ENCODE data around the gene ATRN.
"Not testable (repeated sequence)": the region's sequence is repeated elsewhere in the genome, so short reads cannot be mapped to it uniquely, and the experiment has no call there.

Gene ATRN

GRCh38 chr20:3470627-3471396, at the start of gene ATRN:
TSS of gene ATRN (plus strand) at chr20:3471018. CDS start at chr20:3471108, 90 bp downstream.
- peak within 1 kb of the TSS; percentile 65 for H3K4me2 ChIP-seq (ENCODE audit: low read length)
- H2AFZ ChIP-seq (ENCODE audit: low read length): peak within 1 kb of the TSS; percentile 58; the same call in 1 of the 2 replicates
- peaks cover 16% of the 10 kb centered on the region for H3K4me1 ChIP-seq (ENCODE audit: insufficient read depth, low read length, severe bottlenecking)
- H3K79me2 ChIP-seq (ENCODE audit: insufficient read depth, low read length): no peaks in the 10 kb centered on the region
- peak within 1 kb of the TSS; percentile 74 for H3K4me3 ChIP-seq (ENCODE audit: low read depth, low read length, poor library complexity, severe bottlenecking)
- peak within 1 kb of the TSS; percentile 68 for H3K9ac ChIP-seq (ENCODE audit: low read length)
- no peak within 1 kb of the TSS for H3K27ac ChIP-seq (ENCODE audit: low read depth, low read length, poor library complexity, severe bottlenecking)
- H3K27me3 ChIP-seq (ENCODE audit: insufficient read depth, low read length): no peaks in the 10 kb centered on the region
- no peaks in the 10 kb centered on the region for H3K9me3 ChIP-seq (ENCODE audit: low read length)
- no peaks in the 10 kb centered on the region for H3K9me2 ChIP-seq (ENCODE audit: low read depth, low read length)
- no peaks in the 10 kb centered on the region for H4K20me1 ChIP-seq (ENCODE audit: insufficient read depth, low read length)
- TF ChIP-seq EZH2 (IDR thresholded peaks at IDR 0.05; ENCODE audit: borderline replicate concordance, low read length) (no peak), CTCF (IDR thresholded peaks at IDR 0.05; ENCODE audit: low read length) (no peak)
- H3F3A ChIP-seq (ENCODE audit: insufficient read depth, low read length): no peaks in the 10 kb centered on the region
- H3K36me3 ChIP-seq (ENCODE audit: insufficient read depth, low read length): no peaks in the 10 kb centered on the region

- Histone ChIP-seq H3K4me2 (ENCODE audit: low read length) (no peak overlapping the region), H3K79me2 (ENCODE audit: insufficient read depth, low read length) (no peaks in the 10 kb centered on the region), H3K4me1 (ENCODE audit: insufficient read depth, low read length, severe bottlenecking) (no peaks in the 10 kb centered on the region), H3K9me2 (ENCODE audit: low read depth, low read length) (no peaks in the 10 kb centered on the region), H3K9ac (ENCODE audit: low read length) (no peak overlapping the region), H4K20me1 (ENCODE audit: insufficient read depth, low read length) (no peaks in the 10 kb centered on the region), H3K27me3 (ENCODE audit: insufficient read depth, low read length) (no peaks in the 10 kb centered on the region), H3K4me3 (ENCODE audit: low read depth, low read length, poor library complexity, severe bottlenecking) (no peak overlapping the region), H3K36me3 (ENCODE audit: insufficient read depth, low read length) (no peaks in the 10 kb centered on the region), H2AFZ (ENCODE audit: low read length) (no peak overlapping the region), H3F3A (ENCODE audit: insufficient read depth, low read length) (no peaks in the 10 kb centered on the region), H3K9me3 (ENCODE audit: low read length) (no peaks in the 10 kb centered on the region), H3K27ac (ENCODE audit: low read depth, low read length, poor library complexity, severe bottlenecking) (no peak overlapping the region)
- TF ChIP-seq EZH2 (IDR thresholded peaks at IDR 0.05; ENCODE audit: borderline replicate concordance, low read length): no peak
- no peak for TF ChIP-seq CTCF (IDR thresholded peaks at IDR 0.05; ENCODE audit: low read length)
These were observed 48.8 kb upstream of the ATRN start for GRCh38 chr20:3421985-3422384.

- no peaks in the 10 kb centered on the region for H4K20me1 ChIP-seq (ENCODE audit: insufficient read depth, low read length)
- H3K4me3 ChIP-seq (ENCODE audit: low read depth, low read length, poor library complexity, severe bottlenecking): no peak overlapping the region
- no peak overlapping the region for H3K27ac ChIP-seq (ENCODE audit: low read depth, low read length, poor library complexity, severe bottlenecking)
- no peak overlapping the region for H3K9ac ChIP-seq (ENCODE audit: low read length)
- no peak for TF ChIP-seq EZH2 (IDR thresholded peaks at IDR 0.05; ENCODE audit: borderline replicate concordance, low read length)
- no peak for TF ChIP-seq CTCF (IDR thresholded peaks at IDR 0.05; ENCODE audit: low read length)
- H3K9me3 ChIP-seq (ENCODE audit: low read length): no peaks in the 10 kb centered on the region
- H3K4me2 ChIP-seq (ENCODE audit: low read length): no peak overlapping the region
- H2AFZ ChIP-seq (ENCODE audit: low read length): no peak overlapping the region
- no peaks in the 10 kb centered on the region for H3K36me3 ChIP-seq (ENCODE audit: insufficient read depth, low read length)
- H3K9me2 ChIP-seq (ENCODE audit: low read depth, low read length): no peaks in the 10 kb centered on the region
- H3F3A ChIP-seq (ENCODE audit: insufficient read depth, low read length): no peaks in the 10 kb centered on the region
- no peaks in the 10 kb centered on the region for H3K27me3 ChIP-seq (ENCODE audit: insufficient read depth, low read length)
- H3K79me2 ChIP-seq (ENCODE audit: insufficient read depth, low read length): no peaks in the 10 kb centered on the region
- no peaks in the 10 kb centered on the region for H3K4me1 ChIP-seq (ENCODE audit: insufficient read depth, low read length, severe bottlenecking)
These were observed 47.7 kb upstream of the ATRN start for GRCh38 chr20:3423126-3423525.

- H3K9me3 ChIP-seq (ENCODE audit: low read length); H3F3A ChIP-seq (ENCODE audit: insufficient read depth, low read length); H3K4me2 ChIP-seq (ENCODE audit: low read length); H3K36me3 ChIP-seq (ENCODE audit: insufficient read depth, low read length); H2AFZ ChIP-seq (ENCODE audit: low read length); H3K9me2 ChIP-seq (ENCODE audit: low read depth, low read length); H3K4me3 ChIP-seq (ENCODE audit: low read depth, low read length, poor library complexity, severe bottlenecking); H3K4me1 ChIP-seq (ENCODE audit: insufficient read depth, low read length, severe bottlenecking); H4K20me1 ChIP-seq (ENCODE audit: insufficient read depth, low read length); H3K27ac ChIP-seq (ENCODE audit: low read depth, low read length, poor library complexity, severe bottlenecking); H3K79me2 ChIP-seq (ENCODE audit: insufficient read depth, low read length); H3K9ac ChIP-seq (ENCODE audit: low read length); H3K27me3 ChIP-seq (ENCODE audit: insufficient read depth, low read length): not testable (repeated sequence)
These were observed 44.1 kb upstream of the ATRN start for GRCh38 chr20:3426766-3427165.

All from OCI-LY1 (cell line).